Gastroesophageal sphincter (tissue), 4 donors: Measurements from ENCODE around the gene PSMD8. TPM values are rescaled to one million over a fixed set of nuclear protein-coding genes. Genes with fewer than 3 reads are reported as not detected.

Experiments used
- ATAC-seq: fragments of 150-250 bp; one replicate; pipeline ENCODE4 v1.9.1; 2016; ENCODE audit warnings: mild to moderate bottlenecking, moderate library complexity
- H3K27ac ChIP-seq, 4 donors: fragments of 200-600 bp; sonication (generic) in 3 of 4; 1 replicate in 3 of 4; 2 replicates in 1 of 4; pipeline ENCODE4 v1.5.1; 2016 to 2019
- H3K27me3 ChIP-seq: fragments of 200-600 bp; sonication (generic); one replicate; pipeline ENCODE4 v1.5.1; 2019
- H3K36me3 ChIP-seq, 2 donors: fragments of 200-600 bp; sonication (generic); one replicate each; pipeline ENCODE4 v1.5.1; 2019; ENCODE audit warnings: control low read depth in 1 of 2
- H3K4me1 ChIP-seq, 3 donors: fragments of 200-600 bp; sonication (generic); 1 replicate in 2 of 3; 2 replicates in 1 of 3; pipeline ENCODE4 v1.5.1; 2016 to 2019; ENCODE audit warnings: control low read depth in 2 of 3
- H3K4me3 ChIP-seq, 2 donors: fragments of 200-600 bp; sonication (generic); one replicate each; pipeline ENCODE4 v1.5.1; 2019; ENCODE audit warnings: mild to moderate bottlenecking in 1 of 2, moderate library complexity in 1 of 2
- H3K9me3 ChIP-seq, 3 donors: fragments of 200-600 bp; sonication (generic); one replicate each; pipeline ENCODE4 v1.5.1; 2017 to 2019; ENCODE audit warnings: control low read depth in 2 of 3
- EP300 ChIP-seq: sonication (generic); formaldehyde crosslinking; IDR thresholded peaks from one replicate; pipeline ENCODE4 v1.6.1; 2017; ENCODE audit warnings: antibody characterized with exemption, mild to moderate bottlenecking
- POLR2A ChIP-seq, 2 donors: fragments of 450-650 bp; IDR thresholded peaks; one replicate each; pipeline ENCODE4 v1.6.1; 2017; ENCODE audit warnings: antibody characterized with exemption in 2 of 2, mild to moderate bottlenecking in 2 of 2, moderate library complexity in 1 of 2
- POLR2AphosphoS5 ChIP-seq: sonication (generic); formaldehyde crosslinking; IDR thresholded peaks from one replicate; pipeline ENCODE4 v1.6.1; 2017; ENCODE audit warnings: antibody characterized with exemption
- WGBS, 2 donors: methylation state at CpG; one replicate each; pipeline ENCODE4 v1.1.5; 2018; ENCODE audit warnings: low coverage in 1 of 2; 5-methylcytosine and 5-hydroxymethylcytosine counted together
- total RNA-seq, 4 donors: library from RNA; depleted of rRNA; stranded (reverse); fragments of >200 nt; gene quantifications; one replicate each; pipeline ENCODE4 v1.1.0, GENCODE V29; 2016
- TF ChIP-seq, protein P1 (sequence below), 4 experiments: fragments of 200-600 bp in 2 of 4; fragments of 450-650 bp in 2 of 4; sonication (generic) in 1 of 4; IDR thresholded peaks; one replicate each; pipeline ENCODE4 v1.5.1; 2017 to 2019; ENCODE audit warnings: antibody characterized with exemption in 4 of 4, mild to moderate bottlenecking in 2 of 4, moderate library complexity in 2 of 4

PSMD8 gene
- total RNA-seq, 4 donors from 2014 or later: 161 to 208 (median 171) TPM

DNA sequence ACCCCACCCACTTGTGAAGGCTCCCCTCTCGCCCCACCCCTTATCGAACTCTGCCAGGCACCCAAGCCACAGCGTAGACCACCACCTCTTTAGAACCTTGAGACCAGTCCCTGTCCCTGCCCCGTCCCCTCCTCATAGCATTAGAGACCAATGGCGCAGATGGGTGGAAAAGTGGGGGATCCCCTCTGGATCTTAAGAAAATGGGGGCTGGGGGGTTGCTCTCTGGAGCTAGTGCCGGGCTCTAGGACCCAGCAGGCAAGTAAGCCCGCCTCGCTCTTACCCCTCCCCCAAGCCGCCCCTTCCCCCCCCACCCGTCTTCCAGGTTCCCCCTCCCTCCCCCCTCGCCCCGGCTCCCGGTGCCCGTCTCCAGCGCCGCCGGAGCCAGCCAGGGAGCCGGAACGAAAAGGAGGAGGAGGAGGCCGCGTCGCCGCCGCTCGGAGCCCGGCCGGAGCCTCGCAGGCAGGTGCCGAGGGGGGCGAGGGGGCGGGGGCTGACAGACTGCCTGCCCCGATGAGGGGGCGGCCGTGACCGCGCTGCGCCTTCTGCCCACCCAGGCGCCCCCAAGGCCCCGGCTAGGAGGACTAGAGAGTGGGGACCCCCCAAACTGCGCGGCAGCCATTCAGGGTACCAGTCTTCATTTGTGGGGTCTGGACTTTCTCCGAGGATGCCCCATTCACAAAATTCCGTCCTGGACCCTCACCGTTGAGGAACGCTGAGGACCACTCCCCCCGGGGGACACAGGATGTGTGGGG lies 14.2 kb downstream of the PSMD8 start, which contains the start of gene SPRED3:
Gene SPRED3, plus strand, starts transcription at position 349 of the 752 bp plus-strand sequence. CDS start 1,606 bp downstream, outside the sequence.
- Histone ChIP-seq H3K27ac (peak within 1 kb of the TSS in 3 of 4 donors; percentile 72 to 83 (median 77)), H3K4me1 (peaks cover 0 to 39% (median 29%) of the 10 kb centered on the region in 3 donors), H3K9me3 (no peaks in the 10 kb centered on the region), H3K36me3 (peaks cover 0 to 32% of the 10 kb centered on the region in 2 donors), H3K4me3 (peak within 1 kb of the TSS; percentile 37 to 59), H3K27me3 (peaks cover 51% of the 10 kb centered on the region)
- 0% methylated on average over 3 of the region's 46 CpGs; no CpG with 5 or more reads in 1 of the 2 donors for WGBS, 2 donors
- ATAC-seq: peak; percentile 32
- TF ChIP-seq POLR2AphosphoS5 (no peak), EP300 (no peak), POLR2A (IDR thresholded peaks at IDR 0.05) (no peak)
- TF ChIP-seq, protein P1, sequence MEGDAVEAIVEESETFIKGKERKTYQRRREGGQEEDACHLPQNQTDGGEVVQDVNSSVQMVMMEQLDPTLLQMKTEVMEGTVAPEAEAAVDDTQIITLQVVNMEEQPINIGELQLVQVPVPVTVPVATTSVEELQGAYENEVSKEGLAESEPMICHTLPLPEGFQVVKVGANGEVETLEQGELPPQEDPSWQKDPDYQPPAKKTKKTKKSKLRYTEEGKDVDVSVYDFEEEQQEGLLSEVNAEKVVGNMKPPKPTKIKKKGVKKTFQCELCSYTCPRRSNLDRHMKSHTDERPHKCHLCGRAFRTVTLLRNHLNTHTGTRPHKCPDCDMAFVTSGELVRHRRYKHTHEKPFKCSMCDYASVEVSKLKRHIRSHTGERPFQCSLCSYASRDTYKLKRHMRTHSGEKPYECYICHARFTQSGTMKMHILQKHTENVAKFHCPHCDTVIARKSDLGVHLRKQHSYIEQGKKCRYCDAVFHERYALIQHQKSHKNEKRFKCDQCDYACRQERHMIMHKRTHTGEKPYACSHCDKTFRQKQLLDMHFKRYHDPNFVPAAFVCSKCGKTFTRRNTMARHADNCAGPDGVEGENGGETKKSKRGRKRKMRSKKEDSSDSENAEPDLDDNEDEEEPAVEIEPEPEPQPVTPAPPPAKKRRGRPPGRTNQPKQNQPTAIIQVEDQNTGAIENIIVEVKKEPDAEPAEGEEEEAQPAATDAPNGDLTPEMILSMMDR (IDR thresholded peaks at IDR 0.05): no peak

DNA sequence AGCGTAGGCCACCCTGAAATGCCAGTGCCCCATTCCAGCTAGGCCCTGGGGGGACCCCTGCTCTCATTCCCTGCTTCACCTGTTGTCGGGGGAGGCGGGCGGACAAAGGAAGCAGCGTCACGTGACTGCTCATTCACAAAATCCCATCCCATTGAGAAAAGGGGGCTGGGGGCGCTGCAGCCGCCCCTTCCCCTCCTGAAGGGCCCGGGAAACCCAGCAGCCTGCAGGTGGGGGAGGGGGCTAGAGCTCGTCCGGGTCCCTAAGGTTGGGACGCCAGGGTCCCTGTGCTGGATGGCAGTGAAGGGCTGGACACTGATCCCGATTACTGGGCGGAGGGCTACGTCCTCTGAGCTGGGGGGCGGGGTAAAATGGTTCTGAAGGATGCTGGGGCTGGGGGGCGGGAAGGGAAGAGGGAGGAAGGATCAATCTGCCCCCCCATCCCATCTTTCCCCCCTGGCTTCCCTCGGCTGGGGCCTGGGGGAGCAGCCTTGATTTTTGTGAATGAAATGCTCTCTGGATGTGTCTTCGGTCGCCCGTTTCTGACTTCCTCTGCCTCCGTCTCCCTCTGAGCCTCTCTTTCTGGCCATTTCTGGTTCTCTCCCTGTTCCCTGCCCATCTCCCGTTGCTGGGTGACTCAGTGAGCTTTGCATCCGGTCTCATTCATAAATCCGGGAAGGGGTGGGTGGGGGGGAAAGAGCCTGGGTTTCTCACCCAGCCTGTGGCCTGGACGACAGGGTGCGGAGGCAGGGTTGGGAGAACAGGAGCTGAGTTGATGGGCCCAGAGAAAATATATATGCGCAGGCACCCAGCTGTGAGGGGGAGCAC lies 14.9 kb downstream of the PSMD8 start:
- peaks cover 51% of the 10 kb centered on the region for H3K27me3 ChIP-seq
- peaks cover 0 to 24% of the 10 kb centered on the region in 2 donors for H3K36me3 ChIP-seq
- ATAC-seq: no peak
- H3K27ac ChIP-seq: peak overlapping the region in 3 of 4 donors; percentile 48 to 83 (median 77)
- H3K4me1 ChIP-seq: peaks cover 0 to 39% (median 29%) of the 10 kb centered on the region in 3 donors
- TF ChIP-seq, protein P1 (IDR thresholded peaks at IDR 0.05): no peak
- TF ChIP-seq POLR2AphosphoS5 (no peak), EP300 (no peak), POLR2A (IDR thresholded peaks at IDR 0.05) (no peak)
- H3K4me3 ChIP-seq: peak overlapping the region in 1 of 2 donors; percentile 59
- no peaks in the 10 kb centered on the region for H3K9me3 ChIP-seq
- 0 to 6% methylated on average over 1 to 6 of the region's 28 CpGs for WGBS, 2 donors

DNA sequence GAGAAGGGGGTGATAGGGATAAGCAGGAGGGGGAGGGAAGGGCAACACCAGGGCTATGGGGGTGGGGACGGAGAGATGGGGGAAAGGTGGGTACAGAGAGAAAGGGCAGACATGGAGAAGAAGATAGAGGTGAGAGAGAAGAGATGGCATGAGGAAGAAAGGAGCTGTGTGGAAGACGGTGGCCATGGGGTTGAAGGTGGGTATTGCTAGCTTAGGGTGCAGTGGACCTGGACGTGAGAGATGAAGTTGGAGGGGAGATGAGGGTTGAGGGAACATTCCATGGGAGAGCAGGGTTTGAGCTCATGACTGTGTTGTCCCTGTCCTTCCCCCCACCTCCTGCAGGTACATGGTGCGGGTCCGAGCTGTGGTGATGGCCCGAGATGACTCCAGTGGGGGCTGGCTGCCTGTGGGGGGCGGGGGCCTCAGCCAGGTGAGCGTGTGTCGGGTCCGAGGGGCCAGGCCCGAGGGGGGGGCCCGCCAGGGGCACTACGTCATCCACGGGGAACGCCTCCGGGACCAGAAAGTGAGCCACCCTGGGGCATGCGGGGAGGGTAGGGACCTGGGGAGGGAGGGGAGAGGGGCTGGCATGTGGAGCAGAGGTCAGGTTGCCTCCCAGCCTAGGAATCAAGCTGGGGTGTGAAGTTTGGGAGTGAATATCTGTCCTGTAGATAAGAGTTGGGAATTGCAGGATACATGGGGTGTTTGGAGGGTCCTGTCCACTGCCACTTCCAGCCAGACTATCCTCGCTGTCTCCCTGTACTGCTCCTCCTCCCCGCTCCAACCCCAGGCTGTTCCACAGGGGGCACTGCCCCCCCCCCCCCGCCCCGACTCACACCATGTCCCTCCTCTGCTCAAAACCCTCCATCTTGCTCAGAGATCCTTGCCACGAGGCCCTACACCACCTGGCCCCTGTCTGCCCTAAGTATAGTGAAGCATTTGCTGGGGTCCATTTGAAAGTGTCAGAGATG lies 15.9 kb downstream of the PSMD8 start:
- no peak for ATAC-seq
- TF ChIP-seq, protein P1 (IDR thresholded peaks at IDR 0.05): no peak
- TF ChIP-seq EP300 (no peak), POLR2AphosphoS5 (no peak), POLR2A (IDR thresholded peaks at IDR 0.05) (no peak)
- 42 to 51% methylated on average over 4 to 6 of the region's 22 CpGs for WGBS, 2 donors
- peaks cover 0 to 15% of the 10 kb centered on the region in 2 donors for H3K36me3 ChIP-seq
- H3K9me3 ChIP-seq: no peaks in the 10 kb centered on the region
- H3K27me3 ChIP-seq: peaks cover 51% of the 10 kb centered on the region
- H3K27ac ChIP-seq: peak overlapping the region in 1 of 4 donors; percentile 83
- peaks cover 0 to 39% (median 29%) of the 10 kb centered on the region in 3 donors for H3K4me1 ChIP-seq
- H3K4me3 ChIP-seq: no peak overlapping the region

DNA sequence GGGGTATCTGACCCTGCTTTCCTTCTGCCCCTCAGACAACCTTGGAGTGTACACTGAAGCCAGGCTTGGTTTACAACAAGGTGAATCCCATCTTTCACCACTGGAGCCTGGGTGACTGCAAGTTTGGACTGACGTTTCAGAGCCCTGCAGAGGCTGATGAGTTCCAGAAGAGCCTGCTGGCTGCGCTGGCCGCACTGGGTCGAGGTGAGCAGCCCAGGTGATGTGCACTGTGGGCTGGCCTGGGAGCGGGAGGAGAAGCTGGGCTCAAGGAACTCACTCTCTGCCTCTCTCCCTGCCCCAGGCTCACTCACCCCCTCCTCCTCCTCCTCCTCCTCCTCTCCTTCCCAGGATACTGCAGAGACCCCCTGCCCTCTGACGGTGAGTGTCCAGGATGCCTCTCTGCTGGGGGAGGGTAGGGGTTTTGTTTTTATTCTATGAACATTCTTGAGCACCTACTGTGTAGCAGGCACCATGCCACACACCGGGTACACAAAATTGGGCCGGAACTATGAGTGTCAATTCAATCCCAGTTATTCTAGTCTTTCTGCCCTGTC lies 17.6 kb downstream of the PSMD8 start:
- 40% methylated on average over 2 of the region's 8 CpGs; no CpG with 5 or more reads in 1 of the 2 donors for WGBS, 2 donors
- TF ChIP-seq, protein P1 (IDR thresholded peaks at IDR 0.05): no peak
- no peak for TF ChIP-seq POLR2AphosphoS5
- TF ChIP-seq POLR2A (IDR thresholded peaks at IDR 0.05): no peak
- TF ChIP-seq EP300: no peak

More for the DNA sequence above, 17.6 kb downstream of the PSMD8 start:
- Histone ChIP-seq H3K27me3 (peaks cover 51% of the 10 kb centered on the region), H3K27ac (no peak overlapping the region), H3K36me3 (no peaks in the 10 kb centered on the region), H3K4me3 (no peak overlapping the region), H3K4me1 (peaks cover 0 to 32% (median 23%) of the 10 kb centered on the region in 3 donors), H3K9me3 (no peaks in the 10 kb centered on the region)
- ATAC-seq: no peak
